ENCODE measurements around the gene NRIP1. TPM values are rescaled to one million over a fixed set of nuclear protein-coding genes. Genes with fewer than 3 reads are reported as not detected.

The NRIP1 gene
- total and polyA plus RNA-seq, 2 donors (not counting 1 experiment from before 2014, with no cell fraction given), result 3.3 to 32.1 TPM

- Histone ChIP-seq H3K27me3 (replicated peaks in 1 of 4; ENCODE audit: control extremely low read depth in 1 of 4, control insufficient read depth in 3 of 4, insufficient read depth in 4 of 4, low read length in 3 of 4) (no peaks in the 10 kb centered on the region), H3K9me3 (ENCODE audit: control extremely low read depth in 1 of 3, control insufficient read depth in 2 of 3, insufficient read depth in 1 of 3, low read length in 2 of 3) (peaks cover 0 to 5% (median 3%) of the 10 kb centered on the region in 3 donors), H3K4me1 (ENCODE audit: control insufficient read depth in 2 of 2, insufficient read depth in 2 of 2, low read length in 2 of 2) (peaks cover 0 to 15% of the 10 kb centered on the region in 2 donors), H3K27ac (ENCODE audit: low read length in 2 of 2) (no peak overlapping the region), H3K4me2 (replicated peaks; ENCODE audit: low read depth, low read length, poor library complexity, severe bottlenecking) (no peak overlapping the region), H3K9ac (ENCODE audit: low read length) (no peak overlapping the region), H3K36me3 (replicated peaks in 1 of 2; ENCODE audit: control extremely low read depth in 1 of 2, control insufficient read depth in 1 of 2, extremely low read depth in 1 of 2, insufficient read depth in 2 of 2, low read length in 1 of 2) (peaks cover 0 to 9% of the 10 kb centered on the region in 2 experiments), H4K20me1 (ENCODE audit: control insufficient read depth, insufficient read depth, low read length, poor library complexity, severe bottlenecking) (peaks cover 15% of the 10 kb centered on the region), H3K79me2 (ENCODE audit: control insufficient read depth, insufficient read depth, low read length) (peaks cover 72% of the 10 kb centered on the region), H2AFZ (ENCODE audit: insufficient read depth, low read depth, low read length, poor library complexity, severe bottlenecking) (no peak overlapping the region), H3K4me3 (ENCODE audit: control extremely low read depth in 1 of 5, extremely low read depth in 1 of 5, insufficient read depth in 1 of 5, low read depth in 2 of 5, low read length in 4 of 5) (no peak overlapping the region)
- H3K27me3 Mint-ChIP-seq, result no peaks in the 10 kb centered on the region
- H3K4me3 Mint-ChIP-seq, result no peak overlapping the region
- TF ChIP-seq EZH2 (IDR thresholded peaks at IDR 0.05; ENCODE audit: borderline replicate concordance, insufficient read depth, low read depth, low read length, poor library complexity, severe bottlenecking) (no peak), CTCF (IDR thresholded peaks at IDR 0.05) (no peak)
- ChIA-PET POLR2A (no interaction called here), CTCF (no interaction called here)
- no peak overlapping the region for H3K27ac Mint-ChIP-seq
- ATAC-seq (ENCODE audit: low read depth) (no peak), DNase-seq (no peak)
- H3K4me1 Mint-ChIP-seq, result peaks cover 45% of the 10 kb centered on the region
- H3K9me3 Mint-ChIP-seq (ENCODE audit: insufficient read depth), result peaks cover 4% of the 10 kb centered on the region
- intact Hi-C loops (cut with micrococcal nuclease), result no loop called here
Measured at GRCh38 chr21:15042531-15042930, 22.3 kb downstream of the NRIP1 start.

GRCh38 chr21:15039607-15040299 is 25.0 kb downstream of the NRIP1 start:
- H3K9me3 Mint-ChIP-seq (ENCODE audit: insufficient read depth), result peaks cover 4% of the 10 kb centered on the region
- DNase-seq, result no peak
- H3K4me1 Mint-ChIP-seq, result peaks cover 36% of the 10 kb centered on the region
- no peak overlapping the region for H3K4me3 Mint-ChIP-seq
- no peak overlapping the region for H2AFZ ChIP-seq (ENCODE audit: insufficient read depth, low read depth, low read length, poor library complexity, severe bottlenecking)
- WGBS (ENCODE audit: insufficient coverage), result no CpG with 5 or more reads among the region's 1 CpG
- ATAC-seq (ENCODE audit: low read depth), result no peak
- H4K20me1 ChIP-seq (ENCODE audit: control insufficient read depth, insufficient read depth, low read length, poor library complexity, severe bottlenecking), result peaks cover 22% of the 10 kb centered on the region
- TF ChIP-seq CTCF (IDR thresholded peaks at IDR 0.05) (no peak), EZH2 (IDR thresholded peaks at IDR 0.05; ENCODE audit: borderline replicate concordance, insufficient read depth, low read depth, low read length, poor library complexity, severe bottlenecking) (no peak)
- no peaks in the 10 kb centered on the region for H3K27me3 ChIP-seq (replicated peaks in 1 of 4; ENCODE audit: control extremely low read depth in 1 of 4, control insufficient read depth in 3 of 4, insufficient read depth in 4 of 4, low read length in 3 of 4)
- intact Hi-C loops (cut with micrococcal nuclease), result loop anchor here (2.0 kb wide), 1 partner anchor 15 kb away; no protein-coding TSS in a partner anchor
- peaks cover 0 to 6% of the 10 kb centered on the region in 2 experiments for H3K36me3 ChIP-seq (replicated peaks in 1 of 2; ENCODE audit: control extremely low read depth in 1 of 2, control insufficient read depth in 1 of 2, extremely low read depth in 1 of 2, insufficient read depth in 2 of 2, low read length in 1 of 2)
- H3K4me3 ChIP-seq (ENCODE audit: control extremely low read depth in 1 of 5, extremely low read depth in 1 of 5, insufficient read depth in 1 of 5, low read depth in 2 of 5, low read length in 4 of 5), result no peak overlapping the region
- H3K27me3 Mint-ChIP-seq, result no peaks in the 10 kb centered on the region
- ChIA-PET POLR2A (no interaction called here), CTCF (no interaction called here)
- H3K9ac ChIP-seq (ENCODE audit: low read length), result no peak overlapping the region
- H3K27ac Mint-ChIP-seq, result no peak overlapping the region
- no peaks in the 10 kb centered on the region for H3K9me3 ChIP-seq (ENCODE audit: control extremely low read depth in 1 of 3, control insufficient read depth in 2 of 3, insufficient read depth in 1 of 3, low read length in 2 of 3)
- peaks cover 0 to 12% of the 10 kb centered on the region in 2 donors for H3K4me1 ChIP-seq (ENCODE audit: control insufficient read depth in 2 of 2, insufficient read depth in 2 of 2, low read length in 2 of 2)
- H3K27ac ChIP-seq (ENCODE audit: low read length in 2 of 2), result no peak overlapping the region
- H3K79me2 ChIP-seq (ENCODE audit: control insufficient read depth, insufficient read depth, low read length), result peaks cover 75% of the 10 kb centered on the region
- H3K4me2 ChIP-seq (replicated peaks; ENCODE audit: low read depth, low read length, poor library complexity, severe bottlenecking), result no peak overlapping the region

All from B cell (primary cell).